Kidney (tissue), 14 donors: ENCODE measurements around the gene SYNC. TPM values are rescaled to one million over a fixed set of nuclear protein-coding genes. Genes with fewer than 3 reads are reported as not detected.
A peak's percentile ranks its signal among the peaks of the same experiment; 100 is the strongest.
"Not testable (repeated sequence)": the region's sequence is repeated elsewhere in the genome, so short reads cannot be mapped to it uniquely, and the experiment has no call there.

Experiments used
- DNase-seq, 5 donors: peaks; one replicate each; pipeline ENCODE4 v3.0.0-alpha.2; 2013 to 2020
- FAIRE-seq: peaks from 2 replicates; lab custom pipeline; 2012; peaks lifted over from hg19 to GRCh38; lab: Jason Lieb, UNC
- H3K27ac ChIP-seq, 2 donors: one replicate each; pipeline ENCODE4 v1.7.0; 2013; ENCODE audit warnings: low read depth in 2 of 2, low read length in 2 of 2, inconsistent platforms in 1 of 2
- H3K27me3 ChIP-seq: one replicate; pipeline ENCODE4 v1.7.1; 2013; ENCODE audit warnings: low read length, inconsistent platforms; ENCODE audit not compliant: control insufficient read depth, insufficient read depth
- H3K36me3 ChIP-seq, 3 donors: one replicate each; pipeline versions ENCODE4 v1.7.0 to v1.7.1; 2013; ENCODE audit warnings: low read length in 3 of 3, control low read depth in 1 of 3, inconsistent platforms in 1 of 3; ENCODE audit not compliant: insufficient read depth in 3 of 3, control insufficient read depth in 2 of 3
- H3K4me1 ChIP-seq, 3 donors: one replicate each; pipeline versions ENCODE4 v1.7.0 to v1.7.1; 2013; ENCODE audit warnings: low read length in 3 of 3, inconsistent platforms in 1 of 3, low read depth in 1 of 3; ENCODE audit not compliant: control insufficient read depth in 2 of 3, insufficient read depth in 2 of 3
- H3K4me3 ChIP-seq, 3 donors: one replicate each; pipeline versions ENCODE4 v1.7.0 to v1.8.1; 2013; ENCODE audit warnings: low read length in 3 of 3, control low read depth in 1 of 3, inconsistent platforms in 1 of 3
- H3K9ac ChIP-seq, 3 donors: one replicate each; pipeline versions ENCODE4 v1.7.0 to v1.7.1; 2013; ENCODE audit warnings: low read length in 3 of 3, control low read depth in 1 of 3, inconsistent platforms in 1 of 3
- H3K9me3 ChIP-seq, 3 donors: one replicate each; pipeline versions ENCODE4 v1.7.0 to v1.7.1; 2013; ENCODE audit warnings: low read length in 3 of 3, control low read depth in 1 of 3, inconsistent platforms in 1 of 3; ENCODE audit not compliant: control insufficient read depth in 2 of 3, insufficient read depth in 1 of 3
- CTCF ChIP-seq: IDR thresholded peaks from 3 replicates; pipeline ENCODE4 v1.5.1; 2012; ENCODE audit warnings: mild to moderate bottlenecking, moderate library complexity, borderline replicate concordance; ENCODE audit not compliant: insufficient read depth; ENCODE audit errors: extremely low read depth
- intact Hi-C: fragments of 100-400 bp; cut with DNase I; formaldehyde crosslinking; loops from one replicate; pipeline ENCODE4 v1.11.1; 2022
- polyA plus RNA-seq: library from polyadenylated mRNA; stranded (reverse); fragments of 350-450 nt; fragmentation: Illumina TruSeq; extraction: RNeasy Lipid Tissue Mini Kit (QIAGEN cat#74804); gene quantifications from one replicate; pipeline ENCODE4 v1.2.3, GENCODE V29; 2014; ENCODE audit warnings: low read depth, low replicate concordance; ENCODE audit not compliant: insufficient read depth
- total RNA-seq: library from RNA; stranded (reverse); fragmentation: NEBNext Ultra II Directional; extraction: Animal tissue kit (Norgen Biotek cat#: 25700); gene quantifications from one replicate; pipeline ENCODE4 v1.2.1, GENCODE V29; 2021
- donor health status: control.
- donor health status: control.
- donor health status: control.
- donor health status: control.
- donor health status: control.
- donor health status: DM: yes; HTN: yes; CAD: no.
- donor health status: Normal renal cell carcinoma (clear cell type).

SYNC gene
- total and polyA plus RNA-seq, 2 donors from 2014 or later = 1.4 to 5.5 TPM

DNA sequence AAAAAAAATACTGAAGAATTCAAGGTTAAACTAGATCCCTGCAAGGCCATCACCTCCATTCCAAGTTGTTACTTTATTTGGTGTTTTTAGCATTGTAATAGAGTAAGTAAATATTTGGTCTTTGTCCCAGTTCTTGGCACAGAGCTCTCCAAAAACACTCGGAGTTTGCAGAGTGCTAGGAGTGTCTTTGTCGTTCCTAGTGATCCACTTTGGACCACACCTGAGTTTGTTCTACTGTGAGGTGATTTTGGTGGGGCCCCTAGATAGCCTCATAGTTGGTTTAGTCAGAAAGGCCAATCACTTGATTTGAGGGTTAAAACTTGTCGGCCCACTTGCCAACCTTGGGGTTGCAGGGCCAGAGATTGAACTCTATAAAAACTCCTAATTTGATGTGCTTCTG is 25.6 kb downstream of the SYNC start:
- peaks cover 0 to 7% (median 0%) of the 10 kb centered on the region in 3 donors for H3K4me1 ChIP-seq
- H3K9ac ChIP-seq = no peak overlapping the region
- FAIRE-seq = no peak
- no peak overlapping the region for H3K27ac ChIP-seq
- DNase-seq = no peak
- H3K4me3 ChIP-seq = no peak overlapping the region
- no peaks in the 10 kb centered on the region for H3K27me3 ChIP-seq
- TF ChIP-seq CTCF = no peak
- intact Hi-C loops = no loop called here
- H3K9me3 ChIP-seq = no peaks in the 10 kb centered on the region
- peaks cover 22 to 38% (median 24%) of the 10 kb centered on the region in 3 donors for H3K36me3 ChIP-seq

GRCh38 chr1:32668716-32669115 is 33.9 kb downstream of the SYNC start:
- H3K4me3 ChIP-seq, H3K27me3 ChIP-seq, FAIRE-seq, H3K9ac ChIP-seq, intact Hi-C loops, H3K4me1 ChIP-seq, DNase-seq, H3K9me3 ChIP-seq, H3K27ac ChIP-seq: not testable (repeated sequence)
- H3K36me3 ChIP-seq = peaks cover 13 to 52% (median 26%) of the 10 kb centered on the region in 3 donors

DNA sequence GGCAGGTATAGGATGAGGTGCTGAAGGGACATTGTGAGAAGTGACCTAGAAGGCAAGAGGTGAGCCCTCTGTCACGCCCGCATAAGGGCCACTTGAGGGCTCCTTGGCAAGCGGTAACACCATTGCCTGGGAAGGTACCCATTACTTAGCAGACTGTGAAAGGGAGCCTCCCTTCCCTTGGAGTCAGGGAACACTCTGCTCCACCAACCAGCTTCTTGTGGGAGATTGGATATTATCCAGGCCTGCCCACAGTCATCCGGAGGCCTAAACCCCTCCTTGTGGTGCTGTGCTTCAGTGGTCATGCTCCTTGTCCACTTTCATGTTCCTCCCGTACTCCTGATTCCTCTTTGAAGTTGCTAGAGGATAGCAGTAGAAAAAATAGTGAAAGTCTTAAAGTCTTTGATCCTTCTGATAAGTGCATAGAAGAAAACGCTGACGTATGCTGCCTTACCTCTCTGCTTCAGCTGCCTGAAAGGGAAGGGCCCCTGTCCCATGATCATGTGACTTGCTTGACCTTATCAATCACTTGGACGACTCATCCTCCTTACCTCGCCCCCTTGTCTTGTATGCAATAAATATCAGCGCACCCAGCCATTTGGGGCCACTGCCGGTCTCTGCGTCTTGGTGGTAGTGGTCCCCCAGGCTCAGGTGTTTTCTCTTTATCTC is 35.5 kb downstream of the SYNC start:
- no peak overlapping the region for H3K27ac ChIP-seq
- TF ChIP-seq CTCF = no peak
- FAIRE-seq = no peak
- H3K9ac ChIP-seq = no peak overlapping the region
- no peak overlapping the region for H3K4me3 ChIP-seq
- no peaks in the 10 kb centered on the region for H3K27me3 ChIP-seq
- peaks cover 7 to 39% (median 16%) of the 10 kb centered on the region in 3 donors for H3K36me3 ChIP-seq
- intact Hi-C loops = no loop called here
- peak in 1 of 5 donors; percentile 7 for DNase-seq
- H3K4me1 ChIP-seq = no peaks in the 10 kb centered on the region
- H3K9me3 ChIP-seq = no peaks in the 10 kb centered on the region

DNA sequence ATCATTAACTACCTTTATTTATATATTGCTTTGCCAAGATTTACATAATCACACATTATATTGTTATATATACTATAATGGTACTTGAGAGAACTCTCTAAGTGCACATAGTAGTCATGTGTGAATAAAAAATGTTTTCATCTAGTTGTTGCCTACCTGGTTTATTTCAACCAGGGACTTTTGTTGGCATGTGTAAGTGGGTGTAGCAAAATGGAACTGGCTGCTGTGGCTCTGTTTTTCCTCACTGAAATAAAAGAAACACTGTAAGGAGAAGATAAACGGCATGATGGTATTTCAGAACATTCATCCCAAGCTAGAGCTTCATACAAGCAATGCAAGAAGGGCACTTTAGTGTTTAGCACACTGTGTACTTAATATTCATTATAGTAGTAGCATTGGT is 36.7 kb downstream of the SYNC start:
- no peak for TF ChIP-seq CTCF
- Histone ChIP-seq H3K27me3 (no peaks in the 10 kb centered on the region), H3K4me3 (no peak overlapping the region), H3K27ac (no peak overlapping the region), H3K4me1 (no peaks in the 10 kb centered on the region), H3K36me3 (peaks cover 10 to 37% (median 12%) of the 10 kb centered on the region in 3 donors), H3K9me3 (no peaks in the 10 kb centered on the region), H3K9ac (no peak overlapping the region)
- intact Hi-C loops = no loop called here
- DNase-seq (no peak), FAIRE-seq (no peak)
